H1 (cell line): ENCODE measurements around the gene APOL2. TPM values are rescaled to one million over a fixed set of nuclear protein-coding genes. Genes with fewer than 3 reads are reported as not detected.

Experiments used
- BCL11A ChIP-seq, 2 experiments: IDR thresholded peaks; one replicate each; pipeline ENCODE4 v1.6.1; 2011; ENCODE audit warnings: low read depth in 2 of 2, low read length in 2 of 2, mild to moderate bottlenecking in 2 of 2
- CBX8 ChIP-seq: fragments of 300-800, 300-1000 bp; sonication (generic); IDR thresholded peaks from 2 replicates; pipeline ENCODE4 v1.7.1; 2016; ENCODE audit warnings: low read depth, low read length, borderline replicate concordance
- CEBPB ChIP-seq: IDR thresholded peaks from 2 replicates; pipeline ENCODE4 v1.6.1; 2012; ENCODE audit warnings: low read depth, low read length
- CREB1 ChIP-seq: IDR thresholded peaks from 2 replicates; pipeline ENCODE4 v1.6.1; 2012; ENCODE audit warnings: inconsistent platforms
- EZH2 ChIP-seq: fragments of 200-600 bp; sonication (generic); IDR thresholded peaks from 2 replicates; pipeline ENCODE4 v1.7.1; 2012; ENCODE audit warnings: low read depth, mild to moderate bottlenecking, moderate library complexity, low read length, inconsistent platforms; ENCODE audit not compliant: severe bottlenecking
- POLR2AphosphoS5 ChIP-seq: IDR thresholded peaks from 2 replicates; pipeline ENCODE4 v1.6.1; 2011; ENCODE audit warnings: low read depth, low read length
- RXRA ChIP-seq: IDR thresholded peaks from 2 replicates; pipeline ENCODE4 v1.6.1; 2011; ENCODE audit warnings: low read depth, mild to moderate bottlenecking, low read length, moderate library complexity; ENCODE audit not compliant: insufficient read depth
- polyA plus RNA-seq, 7 experiments: library from polyadenylated mRNA; depleted of rRNA in 3 of 7; stranded (reverse) in 5 of 7; unstranded in 2 of 7; fragments of >200 nt in 5 of 7; fragments of 200-250 nt in 2 of 7; gene quantifications; 1 replicate in 5 of 7; 2 replicates in 1 of 7; 4 replicates in 1 of 7; pipeline versions ENCODE4 v1.2.1 to v1.2.3, GENCODE V29; 2011 to 2013; ENCODE audit warnings: missing spikeins in 2 of 7, mixed read lengths in 2 of 7
- total RNA-seq: library from RNA; stranded (reverse); fragmentation: NEBNext Ultra II Directional; extraction: Animal tissue kit (Norgen Biotek cat#: 25700); gene quantifications from 2 replicates; pipeline ENCODE4 v1.2.1, GENCODE V29; 2021

Gene APOL2
- total and polyA plus RNA-seq, 2 of the 8 experiments (the other 6 are each of a cell fraction or from before 2014, with no cell fraction given) = 8.1 to 11.0 TPM

- TF ChIP-seq POLR2AphosphoS5 (no peak), CBX8 (no peak), BCL11A (IDR thresholded peaks at IDR 0.05; ENCODE audit: low read depth in 2 of 2, low read length in 2 of 2) (no peak), CREB1 (no peak), CEBPB (no peak), EZH2 (no peak), RXRA (no peak)
- TF ChIP-seq, all 59 proteins: peak for 0
Measured at GRCh38 chr22:36239150-36239400, 252 bp downstream of the APOL2 start (continued).
